NCI-H1436 treated with DMSO at 0.1 percent for 48 hours (cell line): Measurements from ENCODE around the gene C1D.
"Not testable (repeated sequence)": the region's sequence is repeated elsewhere in the genome, so short reads cannot be mapped to it uniquely, and the experiment has no call there.

Experiments
- DNase-seq: peaks from one replicate; lab custom pipeline; 2025; lab: John Stamatoyannopoulos, UW

Gene C1D, protein sequence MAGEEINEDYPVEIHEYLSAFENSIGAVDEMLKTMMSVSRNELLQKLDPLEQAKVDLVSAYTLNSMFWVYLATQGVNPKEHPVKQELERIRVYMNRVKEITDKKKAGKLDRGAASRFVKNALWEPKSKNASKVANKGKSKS

GRCh38 chr2:68062680-68063387, at the start of gene C1D:
C1D (minus strand) TSS chr2:68063004; CDS start chr2:68047310, 15,694 bp downstream.
- peak; percentile 48 for DNase-seq

- no peak for DNase-seq
Measured at GRCh38 chr2:68110102-68110501, 47.3 kb upstream of the C1D start.

- DNase-seq, result no peak
Measured at GRCh38 chr2:68108120-68108519, 45.3 kb upstream of the C1D start.

DNA sequence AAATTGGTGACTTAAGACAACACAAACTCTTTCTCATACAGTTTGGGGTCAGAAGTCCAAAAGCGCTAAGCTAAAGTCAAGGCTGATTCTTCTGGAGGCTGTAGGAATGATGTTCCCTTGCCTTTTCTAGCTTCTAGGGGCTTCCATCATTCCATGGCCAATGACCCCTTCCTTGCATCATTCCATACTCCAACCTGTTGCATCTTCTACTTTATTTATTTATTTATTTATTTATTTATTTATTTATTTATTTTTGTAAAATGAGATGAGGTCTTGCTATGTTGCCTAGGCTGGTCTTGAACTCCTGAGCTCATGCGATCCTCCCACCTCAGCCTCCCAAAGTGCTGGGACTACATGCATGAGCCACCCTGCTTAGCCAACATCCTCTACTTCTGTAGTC, 44.7 kb upstream of the C1D start:
- no peak for DNase-seq

DNA sequence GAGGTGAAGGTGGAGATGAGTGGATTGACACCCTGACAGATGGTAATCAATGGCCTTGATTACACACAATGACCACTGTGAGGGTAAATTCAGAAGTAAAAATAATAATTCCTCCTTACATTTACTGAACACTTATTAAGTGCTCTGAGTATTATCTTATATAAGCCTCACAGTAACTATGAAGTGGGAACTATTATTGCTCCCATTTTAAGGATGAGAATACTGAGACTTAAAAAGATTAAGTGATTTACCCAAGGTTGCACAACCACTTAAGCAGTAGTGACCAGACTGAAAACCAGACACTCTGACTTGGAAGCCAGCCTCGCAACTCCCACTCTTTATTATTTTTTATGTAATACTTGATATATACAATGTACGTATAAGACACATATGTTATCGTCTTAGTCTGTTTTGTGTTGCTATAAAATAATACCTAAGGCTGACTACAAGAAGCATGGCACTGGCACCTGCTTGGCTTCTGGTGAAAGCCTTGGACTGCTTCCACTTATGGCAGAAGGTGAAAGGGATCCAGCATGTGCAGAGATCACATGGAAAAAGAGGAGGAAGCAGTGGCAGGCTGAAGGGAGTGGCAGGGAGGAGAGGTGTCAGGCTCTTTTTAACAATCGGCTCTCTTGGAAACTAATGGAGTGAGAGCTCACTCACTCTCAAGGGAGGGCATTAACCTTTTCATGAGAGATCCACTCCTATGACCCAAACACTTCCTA, 41.5 kb upstream of the C1D start:
- no peak for DNase-seq

- DNase-seq, result no peak
Measured at GRCh38 chr2:68103709-68104055, 40.9 kb upstream of the C1D start.

DNA sequence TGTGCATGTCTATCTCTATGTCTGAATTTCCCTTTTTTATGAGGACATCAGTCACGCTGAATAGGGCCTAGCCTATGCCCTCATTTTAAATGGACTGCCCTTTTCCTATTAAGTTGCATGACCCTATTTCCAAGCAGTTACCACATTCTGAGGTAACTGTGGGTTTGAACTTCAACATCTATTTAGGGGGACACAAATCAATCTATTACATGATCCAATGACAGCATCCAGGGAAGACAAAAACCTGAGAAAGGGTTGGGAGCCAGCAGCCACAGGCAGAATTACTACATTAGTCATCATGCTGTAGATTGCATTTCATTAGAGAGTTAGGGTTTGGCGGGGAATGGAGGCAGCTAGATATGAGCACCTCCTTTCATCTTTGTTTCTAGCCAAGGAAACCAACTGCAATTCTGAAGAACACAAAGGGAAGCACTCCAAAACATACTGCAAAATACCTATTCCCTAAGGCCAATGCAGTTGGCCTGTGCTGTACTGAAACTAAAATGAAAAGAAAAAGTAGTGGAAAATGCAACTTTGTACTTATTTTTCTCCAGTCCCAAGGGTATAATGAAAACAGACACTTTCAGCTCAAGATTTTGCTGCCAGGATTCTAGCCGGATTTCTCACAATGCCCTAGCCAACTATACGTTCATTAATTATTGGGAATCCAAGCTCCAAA, 40.4 kb upstream of the C1D start:
- no peak for DNase-seq

DNA sequence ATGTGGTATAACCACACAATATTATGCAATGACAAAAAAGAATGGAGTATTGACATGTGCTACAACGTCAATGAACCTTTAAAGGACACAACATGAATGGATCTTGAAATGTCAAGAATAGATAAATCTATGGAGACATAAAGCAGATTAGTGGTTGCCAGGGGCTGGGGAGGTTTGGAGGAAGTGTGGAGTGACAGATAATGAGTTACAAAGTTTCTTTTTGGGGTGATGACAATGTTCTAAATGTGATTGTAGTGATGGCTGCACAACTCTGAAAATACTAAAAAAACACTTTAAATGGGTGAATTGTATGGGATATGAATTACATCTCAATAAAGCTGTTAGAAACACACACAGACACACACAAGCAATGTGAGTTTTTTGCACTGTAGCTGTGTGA, 37.4 kb upstream of the C1D start:
- DNase-seq, result no peak

- DNase-seq, result no peak
Measured at GRCh38 chr2:68099260-68099659, 36.5 kb upstream of the C1D start.

DNA sequence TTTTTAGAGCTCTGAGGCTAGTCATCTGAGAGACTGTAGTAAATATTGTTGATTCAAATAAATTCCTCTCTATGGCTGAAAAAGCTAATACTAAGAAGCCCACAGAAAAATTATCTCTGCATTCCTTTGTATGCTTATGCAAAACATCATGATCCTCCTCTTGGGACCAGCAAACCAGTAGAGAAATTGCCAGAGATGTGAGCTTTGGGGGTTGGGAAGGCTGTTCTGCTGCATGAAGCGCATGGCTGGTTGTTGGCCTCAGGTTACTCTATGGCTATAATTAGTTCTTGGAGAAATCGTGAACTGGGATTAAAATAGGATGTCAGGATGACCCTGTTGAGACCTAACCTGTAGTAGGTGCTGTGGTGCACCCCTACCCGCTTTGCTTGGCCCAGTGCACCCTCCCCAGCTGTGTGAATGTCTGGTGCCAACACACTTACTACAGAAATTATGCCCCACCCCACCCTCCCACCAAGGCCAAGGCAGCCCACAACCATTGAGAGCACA, 35.5 kb upstream of the C1D start:
- no peak for DNase-seq

DNA sequence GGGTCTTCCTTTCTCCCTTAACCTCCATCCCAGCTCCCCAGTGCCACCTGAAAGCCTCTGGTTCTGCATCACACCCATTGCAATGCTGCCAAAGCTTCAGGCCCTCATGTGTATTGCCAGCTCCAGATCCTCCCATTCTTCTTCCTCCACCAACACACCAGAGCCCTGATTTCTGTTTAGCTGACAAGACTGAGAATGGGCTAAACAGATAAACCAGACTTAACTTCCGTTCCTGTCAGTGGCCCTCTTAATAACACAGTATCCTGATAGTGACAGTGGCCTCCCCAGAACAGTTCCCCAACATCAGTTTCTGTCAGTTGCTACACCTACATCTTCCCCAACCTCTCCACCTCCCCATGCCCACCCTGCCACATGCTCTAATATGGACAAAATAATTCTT, 31.3 kb upstream of the C1D start:
- DNase-seq, result no peak

- no peak for DNase-seq
Measured at GRCh38 chr2:68093634-68094033, 30.8 kb upstream of the C1D start.

DNA sequence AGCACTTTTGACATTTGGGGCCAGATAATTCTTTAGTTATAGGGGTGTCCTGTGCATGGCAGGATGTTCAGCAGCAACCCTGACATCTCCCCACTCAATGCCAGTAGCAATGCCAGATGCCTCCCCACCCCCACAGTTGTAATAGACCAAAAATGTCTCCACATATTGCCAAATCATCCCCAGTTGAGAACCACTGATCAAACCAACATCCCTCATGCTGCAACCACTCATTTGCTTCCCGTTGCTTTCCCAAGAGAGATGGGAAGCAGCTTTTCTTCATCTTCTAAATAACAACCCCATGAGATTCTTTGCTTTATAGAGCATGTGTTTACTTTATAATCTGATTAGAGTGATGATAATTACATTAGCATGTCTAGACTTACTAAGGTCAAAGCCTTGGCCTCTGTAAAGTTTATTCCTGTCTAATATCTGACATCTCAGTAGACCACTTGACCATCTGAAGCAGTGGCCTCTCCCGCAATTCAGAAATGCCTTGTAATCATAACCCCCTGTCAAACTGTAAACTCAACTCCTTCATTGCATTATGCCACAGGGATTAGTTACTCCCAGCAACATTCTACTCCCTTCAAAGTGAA, 28.7 kb upstream of the C1D start:
- DNase-seq, result no peak

DNA sequence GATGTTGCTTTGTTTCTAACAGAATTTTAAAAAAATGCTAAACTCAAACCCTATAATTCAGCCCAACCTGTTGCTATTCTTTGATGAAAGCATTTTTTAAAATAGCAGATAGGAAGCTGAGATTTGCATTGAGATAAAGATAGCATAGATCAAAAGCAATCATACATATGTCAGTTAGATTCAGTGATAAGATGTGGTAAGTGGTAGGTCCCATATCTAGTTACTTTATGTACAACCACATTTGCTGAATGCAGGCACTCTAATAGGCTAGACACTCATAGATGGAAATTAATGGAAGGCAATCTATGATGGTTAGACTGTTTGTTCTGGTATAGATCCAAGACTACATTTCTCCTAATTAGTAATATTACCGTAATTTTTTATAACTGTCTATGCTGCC, 27.2 kb upstream of the C1D start:
- peak; percentile 52 for DNase-seq

- no peak for DNase-seq
Measured at GRCh38 chr2:68088940-68089339, 26.1 kb upstream of the C1D start.

- no peak for DNase-seq
Measured at GRCh38 chr2:68086166-68086565, 23.4 kb upstream of the C1D start.

DNA sequence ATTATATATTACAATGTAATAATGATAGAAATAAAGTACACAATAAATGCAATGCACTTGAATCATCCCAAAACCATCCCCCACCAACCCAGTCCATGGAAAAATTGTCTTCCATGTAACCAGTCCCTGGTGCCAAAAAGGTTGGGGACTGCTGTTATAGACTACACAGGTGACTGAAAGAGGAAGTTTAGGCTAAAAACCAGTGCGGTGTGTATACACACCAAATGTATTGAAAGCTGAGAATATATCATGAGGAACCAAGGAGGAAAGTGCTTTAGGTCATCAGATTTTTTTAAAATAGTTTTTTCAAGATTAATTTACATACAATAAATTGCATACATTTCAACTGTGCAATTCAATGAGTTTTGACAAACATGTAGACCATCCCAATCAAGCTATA, 20.5 kb upstream of the C1D start:
- no peak for DNase-seq

- no peak for DNase-seq
Measured at GRCh38 chr2:68074050-68074449, 11.2 kb upstream of the C1D start.

DNA sequence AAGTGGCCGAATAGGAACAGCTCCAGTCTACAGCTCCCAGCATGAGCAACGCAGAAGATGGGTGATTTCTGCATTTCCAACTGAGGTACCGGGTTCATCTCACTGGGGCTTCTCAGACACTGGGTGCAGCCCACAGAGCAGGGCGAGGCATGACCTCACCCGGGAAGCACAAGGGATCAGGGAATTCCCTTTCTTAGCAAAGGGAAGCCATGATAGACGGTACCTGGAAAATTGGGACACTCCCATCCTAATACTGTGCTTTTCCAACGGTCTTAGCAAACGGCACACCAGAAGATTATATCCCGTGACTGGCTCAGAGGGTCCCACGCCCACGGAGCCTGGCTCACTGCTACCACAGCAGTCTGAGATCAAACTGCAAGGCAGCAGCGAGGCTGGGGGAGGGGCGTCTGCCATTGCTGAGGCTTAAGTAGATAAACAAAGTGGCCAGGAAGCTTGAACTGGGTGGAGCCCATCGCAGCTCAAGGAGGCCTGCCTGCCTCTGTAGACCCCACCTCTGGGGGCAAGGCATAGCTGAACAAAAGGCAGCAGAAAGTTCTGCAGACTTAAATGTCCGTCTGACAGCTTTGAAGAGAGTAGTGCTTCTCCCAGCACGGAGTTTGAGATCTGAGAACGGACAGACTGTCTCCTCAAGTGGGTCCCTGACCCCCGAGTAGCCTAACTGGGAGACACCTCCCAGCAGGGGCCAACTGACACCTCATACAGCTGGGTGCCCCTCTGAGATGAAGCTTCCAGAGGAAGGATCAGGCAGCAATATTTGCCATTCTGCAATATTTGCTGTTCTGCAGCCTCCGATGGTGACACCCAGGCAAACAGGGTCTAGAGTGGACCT, 1.2 kb upstream of the C1D start:
- not testable (repeated sequence) for DNase-seq

DNA sequence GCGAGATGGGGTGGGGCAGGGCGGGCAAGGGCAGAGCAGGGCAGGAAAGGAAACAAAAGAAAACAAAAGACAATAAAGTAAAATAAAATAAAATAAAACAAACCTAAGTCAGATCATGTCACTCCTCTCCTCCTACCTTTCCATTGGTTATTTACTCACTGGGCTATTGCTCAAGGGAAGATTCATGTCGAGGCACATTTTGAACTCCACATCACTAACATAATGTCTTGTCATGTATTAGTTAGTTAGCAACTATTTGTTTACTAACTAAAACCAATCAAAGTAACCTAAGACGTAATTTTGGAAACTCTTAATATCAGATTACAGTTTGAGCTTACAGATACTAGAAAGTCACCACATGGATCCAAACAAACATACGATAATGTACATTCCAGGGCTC, 2.2 kb downstream of the C1D start:
- DNase-seq, result no peak

GRCh38 chr2:68059784-68060525, 2.8 kb downstream of the C1D start:
- no peak for DNase-seq
